Smooth muscle cell (in vitro differentiated cells): ENCODE data around the gene MOAP1. TPM values are rescaled to one million over a fixed set of nuclear protein-coding genes. Genes with fewer than 3 reads are reported as not detected.

Experiments used
- DNase-seq: peaks from one replicate; lab custom pipeline; 2025; ENCODE audit not compliant: unreplicated experiment; lab: John Stamatoyannopoulos, UW
- H2AFZ ChIP-seq: fragments of 200-600 bp; sonication (generic); 2 replicates; pipeline ENCODE4 v1.6.0; 2016; ENCODE audit warnings: antibody characterized with exemption, low read depth, mild to moderate bottlenecking
- H3F3A ChIP-seq: fragments of 200-600 bp; sonication (generic); 2 replicates; pipeline ENCODE4 v1.6.0; 2017; ENCODE audit warnings: antibody characterized with exemption, low read depth
- H3K27ac ChIP-seq: fragments of 200-600 bp; sonication (generic); 2 replicates; pipeline ENCODE4 v1.5.1; 2016; ENCODE audit warnings: low read depth, mild to moderate bottlenecking
- H3K27me3 ChIP-seq: fragments of 200-600 bp; sonication (generic); 2 replicates; pipeline ENCODE4 v1.6.1; 2016; ENCODE audit warnings: low read depth, mild to moderate bottlenecking
- H3K36me3 ChIP-seq: fragments of 200-600 bp; sonication (generic); 2 replicates; pipeline ENCODE4 v1.5.1; 2016; ENCODE audit warnings: low read depth
- H3K4me1 ChIP-seq: fragments of 200-600 bp; sonication (generic); 2 replicates; pipeline ENCODE4 v1.5.1; 2016; ENCODE audit warnings: low read depth
- H3K4me2 ChIP-seq: fragments of 200-600 bp; sonication (generic); 2 replicates; pipeline ENCODE4 v1.6.0; 2016; ENCODE audit warnings: mild to moderate bottlenecking
- H3K4me3 ChIP-seq: fragments of 200-600 bp; sonication (generic); 2 replicates; pipeline ENCODE4 v1.5.1; 2016; ENCODE audit warnings: mild to moderate bottlenecking
- H3K79me2 ChIP-seq: fragments of 200-600 bp; sonication (generic); 2 replicates; pipeline ENCODE4 v1.6.0; 2016; ENCODE audit warnings: low read depth, mild to moderate bottlenecking
- H3K9ac ChIP-seq: fragments of 200-600 bp; sonication (generic); 2 replicates; pipeline ENCODE4 v1.6.0; 2016; ENCODE audit warnings: low read depth
- H3K9me3 ChIP-seq: fragments of 200-600 bp; sonication (generic); replicated peaks from 2 replicates; pipeline ENCODE4 v1.5.1; 2016; ENCODE audit warnings: low read depth
- H4K20me1 ChIP-seq: fragments of 200-600 bp; sonication (generic); 2 replicates; pipeline ENCODE4 v1.6.0; 2016; ENCODE audit warnings: low read depth
- WGBS: methylation state at CpG from one replicate; pipeline ENCODE4 v1.1.7; 2016; ENCODE audit warnings: low lambda C conversion rate; 5-methylcytosine and 5-hydroxymethylcytosine counted together
- polyA plus RNA-seq: library from polyadenylated mRNA; unstranded; fragments of >200 nt; fragmentation: Nextera tagmentation; extraction: Ambion mirVana; gene quantifications from 2 replicates; pipeline ENCODE4 v1.2.1, GENCODE V29; 2016
- total RNA-seq: library from RNA; depleted of rRNA; stranded (reverse); fragments of >200 nt; gene quantifications from 2 replicates; pipeline ENCODE4 v1.2.3, GENCODE V29; 2014
- TF ChIP-seq, protein P1 (sequence below): fragments of 200-600 bp; sonication (generic); IDR thresholded peaks from 2 replicates; pipeline ENCODE4 v1.5.1; 2017; ENCODE audit warnings: borderline replicate concordance, mild to moderate bottlenecking, antibody characterized with exemption; ENCODE audit not compliant: insufficient read depth, poor library complexity, severe bottlenecking

The MOAP1 gene
- total and polyA plus RNA-seq, 2 experiments from 2014 or later, result 6.9 to 7.7 TPM

DNA sequence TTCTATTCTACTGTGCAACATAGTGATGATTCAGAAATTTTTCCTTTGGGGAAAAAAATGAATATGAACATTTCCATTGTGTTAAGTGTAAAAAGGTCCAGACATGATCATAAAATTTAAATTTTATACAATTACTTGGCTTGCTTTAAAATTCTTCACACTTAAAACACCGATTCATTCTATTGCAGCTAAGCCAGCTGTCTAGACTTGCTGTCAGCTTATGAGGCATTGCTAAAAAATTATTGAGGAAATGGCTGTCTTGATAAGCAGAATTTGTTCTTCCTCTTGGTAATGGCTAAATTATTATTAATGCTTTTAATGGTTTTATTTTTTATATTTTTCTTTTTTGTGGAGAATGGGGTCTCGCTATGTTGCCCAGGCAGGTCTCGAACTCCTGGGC, 2.3 kb upstream of the MOAP1 start:
- Histone ChIP-seq H3K9me3 (no peaks in the 10 kb centered on the region), H3K4me2 (no peak overlapping the region), H3K4me1 (peaks cover 3% of the 10 kb centered on the region), H4K20me1 (no peaks in the 10 kb centered on the region), H3K27me3 (no peaks in the 10 kb centered on the region), H3K79me2 (peaks cover 27% of the 10 kb centered on the region), H2AFZ (no peak overlapping the region), H3K4me3 (no peak overlapping the region), H3K27ac (no peak overlapping the region), H3K36me3 (no peaks in the 10 kb centered on the region), H3K9ac (no peak overlapping the region), H3F3A (peaks cover 3% of the 10 kb centered on the region)
- TF ChIP-seq, protein P1, sequence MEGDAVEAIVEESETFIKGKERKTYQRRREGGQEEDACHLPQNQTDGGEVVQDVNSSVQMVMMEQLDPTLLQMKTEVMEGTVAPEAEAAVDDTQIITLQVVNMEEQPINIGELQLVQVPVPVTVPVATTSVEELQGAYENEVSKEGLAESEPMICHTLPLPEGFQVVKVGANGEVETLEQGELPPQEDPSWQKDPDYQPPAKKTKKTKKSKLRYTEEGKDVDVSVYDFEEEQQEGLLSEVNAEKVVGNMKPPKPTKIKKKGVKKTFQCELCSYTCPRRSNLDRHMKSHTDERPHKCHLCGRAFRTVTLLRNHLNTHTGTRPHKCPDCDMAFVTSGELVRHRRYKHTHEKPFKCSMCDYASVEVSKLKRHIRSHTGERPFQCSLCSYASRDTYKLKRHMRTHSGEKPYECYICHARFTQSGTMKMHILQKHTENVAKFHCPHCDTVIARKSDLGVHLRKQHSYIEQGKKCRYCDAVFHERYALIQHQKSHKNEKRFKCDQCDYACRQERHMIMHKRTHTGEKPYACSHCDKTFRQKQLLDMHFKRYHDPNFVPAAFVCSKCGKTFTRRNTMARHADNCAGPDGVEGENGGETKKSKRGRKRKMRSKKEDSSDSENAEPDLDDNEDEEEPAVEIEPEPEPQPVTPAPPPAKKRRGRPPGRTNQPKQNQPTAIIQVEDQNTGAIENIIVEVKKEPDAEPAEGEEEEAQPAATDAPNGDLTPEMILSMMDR, result no peak
- DNase-seq, result no peak
- 92% methylated on average over 3 of the region's 3 CpGs for WGBS

- H3K4me3 ChIP-seq, result no peak overlapping the region
- no peak overlapping the region for H3K9ac ChIP-seq
- H3K79me2 ChIP-seq, result peaks cover 27% of the 10 kb centered on the region
Measured at GRCh38 chr14:93186466-93186865, 1.8 kb upstream of the MOAP1 start.

DNA sequence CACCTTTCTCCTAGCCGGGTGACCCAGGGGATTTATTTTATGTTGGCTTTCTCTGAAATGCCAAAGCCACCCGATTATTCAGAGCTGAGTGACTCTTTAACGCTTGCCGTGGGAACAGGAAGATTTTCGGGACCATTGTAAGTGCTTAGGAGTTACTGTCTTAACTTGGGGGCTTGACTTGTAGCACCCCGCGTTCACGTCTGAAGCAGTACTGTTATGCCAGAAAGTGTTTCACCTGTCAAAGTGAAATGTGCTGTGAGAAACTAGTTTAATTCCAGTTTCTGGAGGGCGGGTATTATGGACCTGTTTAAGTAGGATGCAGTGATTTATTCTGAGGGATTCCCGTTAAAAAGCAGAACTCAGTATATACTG, 638 bp upstream of the MOAP1 start:
- peak overlapping the region; percentile 100 for H2AFZ ChIP-seq
- no peaks in the 10 kb centered on the region for H3K9me3 ChIP-seq
- H3K4me3 ChIP-seq, result peak overlapping the region; percentile 87
- H3K36me3 ChIP-seq, result no peaks in the 10 kb centered on the region
- peak overlapping the region; percentile 90 for H3K9ac ChIP-seq
- WGBS, result 2% methylated on average over 10 of the region's 10 CpGs
- no peaks in the 10 kb centered on the region for H4K20me1 ChIP-seq
- peak overlapping the region; percentile 100 for H3K4me2 ChIP-seq
- no peak for DNase-seq
- no peaks in the 10 kb centered on the region for H3K27me3 ChIP-seq
- TF ChIP-seq, protein P1, result no peak
- H3K27ac ChIP-seq, result peak overlapping the region; percentile 96
- H3F3A ChIP-seq, result peaks cover 3% of the 10 kb centered on the region
- peaks cover 3% of the 10 kb centered on the region for H3K4me1 ChIP-seq
- H3K79me2 ChIP-seq, result peaks cover 27% of the 10 kb centered on the region

More at GRCh38 chr14:93186466-93186865, 1.8 kb upstream of the MOAP1 start:
- no peak for DNase-seq
- Histone ChIP-seq H3K4me1 (peaks cover 3% of the 10 kb centered on the region), H3K36me3 (no peaks in the 10 kb centered on the region), H3K9me3 (no peaks in the 10 kb centered on the region), H2AFZ (no peak overlapping the region), H3F3A (peaks cover 3% of the 10 kb centered on the region), H3K27me3 (no peaks in the 10 kb centered on the region), H3K27ac (no peak overlapping the region), H4K20me1 (no peaks in the 10 kb centered on the region), H3K4me2 (no peak overlapping the region)
- TF ChIP-seq, protein P1, result no peak
- 93% methylated on average over 6 of the region's 6 CpGs for WGBS

- H4K20me1 ChIP-seq, result no peaks in the 10 kb centered on the region
- peaks cover 3% of the 10 kb centered on the region for H3F3A ChIP-seq
- H3K9me3 ChIP-seq, result no peaks in the 10 kb centered on the region
- TF ChIP-seq, protein P1, result no peak
- peak overlapping the region; percentile 77 for H3K9ac ChIP-seq
- no peaks in the 10 kb centered on the region for H3K36me3 ChIP-seq
- H3K4me1 ChIP-seq, result peaks cover 3% of the 10 kb centered on the region
- no peak overlapping the region for H3K27ac ChIP-seq
- 52% methylated on average over 17 of the region's 17 CpGs for WGBS
- H2AFZ ChIP-seq, result peak overlapping the region; percentile 96
- H3K27me3 ChIP-seq, result no peaks in the 10 kb centered on the region
- peak overlapping the region; percentile 87 for H3K4me3 ChIP-seq
- H3K4me2 ChIP-seq, result peak overlapping the region; percentile 100
- no peak for DNase-seq
- peaks cover 27% of the 10 kb centered on the region for H3K79me2 ChIP-seq
Measured at GRCh38 chr14:93183596-93184317, 940 bp downstream of the MOAP1 start.
